Skin of body (tissue), 2 donors: Measurements from ENCODE around the gene EPB41L4B. TPM values are rescaled to one million over a fixed set of nuclear protein-coding genes. Genes with fewer than 3 reads are reported as not detected.

ENCODE experiments used
- DNase-seq: peaks from one replicate; lab custom pipeline; 2025; lab: John Stamatoyannopoulos, UW
- total RNA-seq: library from RNA; depleted of rRNA; stranded (reverse); fragments of >200 nt; gene quantifications from one replicate; pipeline ENCODE4 v1.2.3, GENCODE V29; 2014

Gene EPB41L4B
- total RNA-seq, 1 donor from 2014 or later, result 11.3 TPM

GRCh38 chr9:109320331-109320741 is 523 bp downstream of the EPB41L4B start:
- no peak for DNase-seq

- DNase-seq, result no peak
Measured at GRCh38 chr9:109319626-109320241, 1.1 kb downstream of the EPB41L4B start.

- DNase-seq, result no peak
Measured at GRCh38 chr9:109319017-109319625, 1.7 kb downstream of the EPB41L4B start.

GRCh38 chr9:109317979-109318741 is 2.7 kb downstream of the EPB41L4B start:
- DNase-seq, result no peak

GRCh38 chr9:109317311-109317978 is 3.4 kb downstream of the EPB41L4B start:
- DNase-seq, result no peak

- no peak for DNase-seq
Measured at GRCh38 chr9:109316207-109316640, 4.6 kb downstream of the EPB41L4B start.

GRCh38 chr9:109315480-109316206 is 5.2 kb downstream of the EPB41L4B start:
- DNase-seq, result no peak

- no peak for DNase-seq
Measured at GRCh38 chr9:109314011-109314531, 6.8 kb downstream of the EPB41L4B start.

- no peak for DNase-seq
Measured at GRCh38 chr9:109313351-109313750, 7.5 kb downstream of the EPB41L4B start.

- no peak for DNase-seq
Measured at GRCh38 chr9:109312783-109313182, 8.1 kb downstream of the EPB41L4B start.

- DNase-seq, result no peak
Measured at GRCh38 chr9:109311731-109312130, 9.1 kb downstream of the EPB41L4B start.

- no peak for DNase-seq
Measured at GRCh38 chr9:109311286-109311685, 9.6 kb downstream of the EPB41L4B start.

- DNase-seq, result peak; percentile 13
Measured at GRCh38 chr9:109310486-109310901, 10.4 kb downstream of the EPB41L4B start.

- no peak for DNase-seq
Measured at GRCh38 chr9:109309282-109309681, 11.6 kb downstream of the EPB41L4B start.

- no peak for DNase-seq
Measured at GRCh38 chr9:109307380-109308240, 13.2 kb downstream of the EPB41L4B start.

- no peak for DNase-seq
Measured at GRCh38 chr9:109305801-109306200, 15.1 kb downstream of the EPB41L4B start.

- DNase-seq, result no peak
Measured at GRCh38 chr9:109304347-109304746, 16.5 kb downstream of the EPB41L4B start.

GRCh38 chr9:109303900-109304299 is 17.0 kb downstream of the EPB41L4B start:
- no peak for DNase-seq

GRCh38 chr9:109302606-109303005 is 18.3 kb downstream of the EPB41L4B start:
- no peak for DNase-seq

GRCh38 chr9:109301012-109301411 is 19.8 kb downstream of the EPB41L4B start:
- DNase-seq, result no peak
